ENCODE results near the gene LRCH1.

The LRCH1 gene

DNA sequence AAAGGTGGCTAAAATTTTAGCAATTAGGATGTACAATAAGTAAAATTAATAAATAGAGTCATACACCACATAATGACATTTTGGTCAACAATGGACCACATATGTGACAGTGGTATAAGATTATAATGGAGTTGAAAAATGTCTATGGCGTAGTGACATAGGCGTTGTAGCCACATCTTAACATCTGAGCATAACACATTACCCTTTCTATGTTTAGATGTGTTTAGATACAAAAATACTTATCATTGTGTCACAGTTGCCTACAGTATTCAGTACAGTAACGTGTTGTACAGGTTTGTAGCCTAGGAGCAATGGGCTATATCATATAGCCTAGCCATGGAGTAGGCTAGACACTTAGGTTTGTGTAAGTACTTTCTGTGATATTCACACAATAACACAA lies 111.2 kb downstream of the LRCH1 start:
- no peak for DNase-seq (ENCODE audit: low read depth in 2 of 2)

DNA sequence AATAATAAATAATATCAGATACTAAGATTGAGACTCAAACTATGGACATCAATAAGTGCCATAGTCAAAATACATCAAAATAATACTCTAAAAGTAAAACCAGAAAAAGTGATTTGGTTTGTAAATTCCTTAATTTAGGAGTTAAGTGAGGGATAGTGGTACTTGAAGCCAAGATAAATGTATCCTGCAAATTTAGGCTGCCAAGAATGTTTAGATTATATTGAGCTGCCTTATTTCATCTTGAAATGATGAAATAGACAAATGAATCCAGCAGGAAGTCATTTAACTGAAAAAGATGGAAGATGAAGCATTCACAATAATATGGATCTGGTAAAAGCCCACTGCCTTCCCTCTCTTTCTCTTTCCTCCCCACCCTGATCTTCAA lies 112.3 kb downstream of the LRCH1 start:
- no peak for DNase-seq (ENCODE audit: low read depth in 2 of 2)

DNA sequence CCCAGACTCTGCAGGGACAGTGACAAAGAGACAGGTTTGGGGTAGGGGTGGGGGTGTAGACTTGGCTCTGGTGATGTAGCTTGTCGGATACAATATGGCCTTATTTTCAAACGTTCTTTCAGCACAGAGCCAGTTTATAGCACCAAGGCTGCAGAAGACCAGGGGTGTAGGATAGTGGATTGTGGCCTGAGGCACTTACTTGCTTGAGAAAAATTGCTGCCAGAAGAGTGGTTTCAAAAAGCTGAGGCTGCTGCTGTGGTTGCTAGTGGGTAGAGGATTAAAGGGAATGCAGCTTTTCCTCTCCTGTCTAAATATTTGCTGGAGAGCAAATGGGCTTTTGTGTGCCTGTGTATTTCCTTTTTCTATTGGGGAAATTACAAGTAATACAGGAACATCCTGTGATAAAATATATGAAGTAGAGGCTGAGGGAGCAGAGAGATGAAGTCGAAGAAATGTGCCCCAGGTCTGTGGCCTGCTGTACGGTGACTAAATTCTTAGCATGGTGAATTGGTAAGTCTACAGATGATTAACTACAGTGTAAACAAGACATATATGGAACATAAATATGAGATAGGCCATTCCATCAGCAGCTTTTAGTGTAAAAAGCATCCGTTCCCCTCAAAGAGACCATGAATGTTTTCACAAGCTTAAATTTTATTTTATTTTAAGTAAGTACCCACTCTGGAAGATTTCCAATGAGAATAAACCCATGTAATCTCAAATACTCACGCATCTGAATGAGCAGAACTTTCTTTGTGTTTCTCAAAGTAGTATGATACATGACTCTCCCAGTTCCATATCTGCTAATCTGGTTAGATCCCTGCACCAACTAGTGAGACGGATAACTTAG lies 112.9 kb downstream of the LRCH1 start:
- no peak for DNase-seq (ENCODE audit: low read depth in 2 of 2)

DNA sequence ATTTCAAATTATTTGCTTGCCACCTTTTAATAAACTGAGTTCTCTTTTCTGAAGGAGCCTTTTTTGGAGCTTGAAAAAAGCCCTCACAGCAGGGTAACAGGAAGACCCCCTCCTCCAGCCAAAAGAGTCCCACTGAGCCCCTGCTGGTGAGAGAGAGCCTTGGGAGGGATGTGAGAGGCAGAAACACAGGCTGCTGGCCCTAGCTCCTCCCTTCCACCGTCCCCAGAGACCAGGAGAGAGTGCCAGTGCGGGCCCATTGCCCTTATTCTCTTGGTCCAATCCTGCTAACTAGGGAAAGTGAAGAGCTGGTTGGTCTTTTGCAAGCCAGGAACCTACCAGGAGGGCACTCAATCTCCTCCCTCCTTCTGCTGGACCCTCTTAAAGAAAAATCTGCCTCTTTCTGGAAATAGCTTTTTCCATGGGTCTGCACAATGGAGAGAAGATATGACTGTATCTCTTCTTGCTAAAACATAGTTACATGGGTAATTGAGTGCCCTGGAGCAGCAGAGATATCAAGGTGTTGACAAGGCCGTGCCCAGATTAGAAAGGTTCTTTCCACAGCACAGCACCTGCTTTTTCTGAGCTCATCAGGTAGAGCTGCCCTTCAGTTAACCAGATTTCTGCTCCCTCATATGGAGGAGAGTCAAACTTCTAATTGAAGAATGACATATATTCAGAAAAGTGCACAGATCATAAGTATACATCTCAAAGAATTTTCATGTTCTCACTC lies 113.9 kb downstream of the LRCH1 start:
- no peak for DNase-seq (ENCODE audit: low read depth in 2 of 2)

DNA sequence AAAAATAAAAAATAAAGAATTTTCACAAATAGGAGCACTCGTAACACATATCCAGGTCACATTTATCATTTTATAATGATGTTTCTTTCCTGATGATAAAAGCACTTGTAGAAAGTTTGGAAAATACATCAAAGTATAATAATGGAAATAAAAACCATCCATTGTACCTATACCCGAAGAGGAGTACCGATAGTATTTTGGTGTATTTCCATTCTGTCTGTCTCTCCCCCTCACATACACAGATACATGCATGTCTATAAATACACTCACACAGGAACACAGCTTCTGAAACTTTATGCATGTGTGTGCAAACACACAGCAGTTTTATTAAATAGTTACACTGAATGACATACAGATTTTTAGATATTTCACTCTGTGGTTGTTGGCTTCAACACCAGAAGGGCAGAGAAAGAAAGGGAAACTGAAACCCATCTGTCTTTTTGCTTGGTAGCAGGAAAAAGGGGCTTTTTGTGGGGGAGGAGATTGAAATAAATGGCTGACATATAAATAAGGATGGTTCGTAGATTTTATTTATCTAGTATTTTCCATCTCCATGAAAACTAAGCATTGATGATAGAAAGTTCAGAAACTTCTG lies 114.8 kb downstream of the LRCH1 start:
- DNase-seq (ENCODE audit: low read depth in 2 of 2): no peak

DNA sequence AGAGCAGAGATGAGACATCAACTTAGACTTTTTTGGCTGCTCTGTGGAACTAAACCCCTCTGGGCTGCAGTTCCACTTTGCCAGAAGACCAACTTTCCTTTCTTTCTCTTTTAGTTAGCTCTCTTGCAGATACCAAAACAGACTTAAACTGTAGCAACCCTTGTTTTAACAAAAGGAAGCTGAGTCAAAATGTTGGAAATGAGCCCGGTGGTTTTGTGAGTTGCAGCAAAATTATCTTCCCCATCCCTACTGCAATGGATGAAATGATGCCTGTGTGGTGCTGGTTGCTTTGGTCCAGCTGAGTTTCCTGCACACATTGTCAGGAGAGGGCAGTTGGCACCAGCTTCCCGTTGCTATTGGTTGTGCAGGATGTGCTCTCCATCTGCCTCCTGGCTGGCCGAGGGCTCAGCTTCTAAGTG lies 115.3 kb downstream of the LRCH1 start:
- no peak for DNase-seq (ENCODE audit: low read depth in 2 of 2)

DNA sequence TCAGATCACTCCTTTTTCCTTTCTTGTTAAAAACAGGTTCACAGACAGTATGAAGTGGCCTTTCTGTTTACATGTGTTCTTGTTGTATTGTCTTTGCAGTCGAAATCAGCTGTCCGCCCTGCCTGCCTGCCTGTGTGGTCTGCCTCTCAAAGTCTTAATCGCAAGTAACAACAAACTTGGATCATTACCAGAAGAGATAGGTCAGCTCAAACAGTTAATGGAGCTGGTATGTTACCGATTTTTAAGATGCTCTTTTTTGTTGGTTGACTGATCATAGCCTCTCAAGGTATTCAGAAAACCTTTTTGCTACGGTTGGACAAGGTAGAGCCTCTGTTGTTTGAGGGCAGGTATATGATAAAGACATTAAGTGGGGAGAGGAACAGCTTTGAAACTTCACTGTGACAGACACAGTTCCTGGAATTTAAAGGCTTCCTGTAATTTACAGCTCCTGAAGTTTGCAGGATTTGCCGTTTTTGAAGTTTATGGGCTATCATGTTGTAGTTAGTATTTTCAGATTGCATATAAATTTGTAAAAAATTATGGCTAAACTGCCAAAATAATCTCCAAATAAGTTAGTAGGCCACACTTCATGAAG lies 116.1 kb downstream of the LRCH1 start:
- no peak for DNase-seq (ENCODE audit: low read depth in 2 of 2)

DNA sequence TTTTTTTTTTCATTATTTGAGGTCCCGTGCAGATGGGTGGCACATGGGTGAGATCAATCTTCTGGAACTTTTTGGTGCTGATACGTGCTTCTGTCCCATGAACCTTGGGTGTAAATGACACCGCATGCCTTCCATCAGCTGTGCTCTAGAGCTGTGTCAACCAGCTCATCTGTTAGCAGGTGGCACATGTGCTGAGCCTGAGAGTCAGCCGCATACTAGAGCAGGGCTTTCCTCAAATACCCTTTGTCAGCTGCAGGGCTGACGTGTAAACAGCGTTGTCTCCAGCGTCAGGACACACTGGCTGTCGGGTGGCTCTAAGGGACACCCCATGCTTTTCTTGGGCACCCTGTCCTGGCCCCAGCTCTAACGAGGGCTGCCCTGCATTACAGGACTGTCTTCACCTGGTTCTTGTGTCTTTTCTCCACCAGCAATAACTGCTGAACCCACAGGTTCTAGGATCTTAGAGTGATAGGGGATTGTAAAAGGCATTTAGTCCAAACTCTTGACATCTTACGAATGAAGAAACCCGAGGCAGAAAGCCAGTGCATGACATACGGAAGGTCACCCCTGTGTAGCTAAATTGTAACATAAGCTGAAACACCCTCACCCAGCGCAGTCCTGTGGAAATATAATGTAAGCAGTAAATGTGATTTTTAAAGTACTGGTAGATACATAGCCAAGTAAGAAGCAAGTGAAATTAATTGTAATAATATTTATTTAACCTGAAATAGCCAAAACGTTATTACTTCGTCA lies 119.5 kb downstream of the LRCH1 start:
- no peak for DNase-seq (ENCODE audit: low read depth in 2 of 2)

DNA sequence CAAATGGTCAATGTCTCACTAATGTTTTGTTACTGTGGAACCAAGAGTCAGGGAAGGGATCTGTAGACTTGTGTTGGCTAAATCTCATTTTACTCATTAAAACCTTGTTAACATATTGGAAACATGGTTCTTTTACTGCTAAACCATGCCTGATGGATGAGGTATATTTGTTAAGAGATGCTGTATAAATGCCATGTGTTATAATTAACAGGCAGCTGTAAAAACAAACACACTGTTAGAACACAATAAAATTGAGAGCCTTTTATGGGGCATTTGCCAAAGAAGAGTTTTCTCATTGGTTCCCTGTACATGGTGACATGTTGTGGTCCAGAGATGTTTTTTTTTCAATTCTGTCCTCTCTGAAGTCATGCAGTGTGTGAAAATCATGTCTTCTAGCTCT lies 122.0 kb downstream of the LRCH1 start:
- DNase-seq (ENCODE audit: low read depth in 2 of 2): no peak

DNA sequence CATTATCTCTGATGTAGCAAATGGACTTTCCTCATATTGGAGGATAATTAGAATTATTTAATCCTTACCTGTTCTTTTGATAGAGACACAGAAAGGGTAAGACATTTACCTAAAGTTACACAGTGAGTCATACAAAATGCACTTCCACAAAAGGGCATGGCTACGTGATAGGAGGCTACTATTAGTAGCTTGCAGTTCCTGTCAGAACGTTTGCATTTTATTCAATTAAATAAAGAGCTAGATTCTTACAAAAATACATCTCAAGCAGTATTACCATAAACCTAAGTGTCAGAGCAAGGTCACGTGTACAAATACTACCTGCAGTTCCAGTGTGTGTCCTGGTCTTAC lies 123.4 kb downstream of the LRCH1 start:
- no peak for DNase-seq (ENCODE audit: low read depth in 2 of 2)

DNA sequence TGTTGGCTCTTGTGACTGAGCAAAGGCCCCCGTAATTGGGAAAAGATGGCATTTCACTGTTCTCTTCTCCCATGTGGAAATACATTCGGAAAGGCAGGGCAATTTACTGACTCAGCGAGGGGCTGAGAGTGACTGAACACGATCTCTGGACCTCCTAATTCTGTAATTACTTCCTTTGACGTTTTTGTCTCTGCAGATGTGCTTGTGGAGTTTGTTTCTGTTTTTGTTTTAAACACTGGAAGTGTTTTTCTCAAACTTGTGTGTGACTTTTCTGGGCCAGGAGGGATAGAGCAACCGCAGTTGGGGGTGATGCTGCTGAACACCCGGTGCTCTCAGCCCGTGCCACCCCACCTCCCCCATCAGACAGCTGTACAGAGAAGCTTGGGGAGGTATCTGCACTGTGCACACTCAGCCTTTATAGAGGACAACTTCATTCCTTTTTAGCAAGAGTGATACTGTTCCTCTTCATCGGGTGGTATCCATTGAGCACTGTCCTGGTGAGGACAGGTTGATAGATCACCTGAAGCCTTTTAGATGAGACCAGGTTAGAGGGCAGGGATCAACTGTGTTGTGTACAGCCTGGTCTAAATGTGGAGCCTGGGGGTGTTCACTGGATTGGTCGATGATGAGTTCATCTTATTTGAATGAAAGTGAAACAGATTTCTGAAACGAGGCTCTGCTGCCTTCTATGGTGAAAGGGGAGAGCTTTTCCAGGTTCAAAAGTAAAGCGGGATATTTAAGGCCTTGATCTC lies 126.6 kb downstream of the LRCH1 start:
- peak in 1 of 2 donors; percentile 21 for DNase-seq (ENCODE audit: low read depth in 2 of 2)

DNA sequence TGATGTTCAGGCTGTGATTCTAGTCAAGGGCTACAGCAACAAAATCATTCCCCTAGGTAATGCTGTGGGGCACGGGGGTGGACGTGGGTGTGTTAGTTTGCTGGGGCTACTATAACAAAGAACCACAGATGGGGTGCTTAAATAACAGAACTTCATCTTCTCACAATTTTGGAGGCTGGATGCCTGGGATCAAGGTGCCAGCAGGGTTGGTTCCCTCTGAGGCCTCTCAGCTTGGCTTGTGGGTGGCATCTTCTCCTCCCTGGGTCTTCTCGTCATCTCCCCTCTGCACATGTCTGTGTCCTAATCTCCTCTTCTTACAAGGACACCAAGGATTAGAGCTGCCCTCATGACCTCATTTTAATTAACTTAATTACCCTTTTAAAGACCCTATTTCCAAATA lies 129.0 kb downstream of the LRCH1 start:
- DNase-seq (ENCODE audit: low read depth in 2 of 2): no peak

DNA sequence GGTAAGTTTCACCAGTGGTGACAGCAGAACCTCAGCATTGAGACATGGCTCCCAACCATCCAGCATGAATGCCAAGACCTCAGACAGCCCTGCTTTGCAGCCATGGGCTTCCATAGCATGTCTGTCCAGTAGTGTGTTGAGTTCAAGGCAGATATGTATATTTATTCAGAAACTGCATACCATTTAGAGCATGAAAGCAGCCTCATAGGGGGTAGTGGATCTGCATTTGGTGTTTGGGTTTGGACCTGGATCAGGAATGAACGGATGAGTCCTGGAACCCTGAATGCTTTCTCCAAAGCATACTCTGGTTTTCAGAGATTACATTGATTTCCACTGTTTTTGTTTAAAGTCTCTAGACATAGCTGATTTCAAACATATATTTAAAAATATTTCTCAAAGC lies 129.7 kb downstream of the LRCH1 start:
- no peak for DNase-seq (ENCODE audit: low read depth in 2 of 2)

DNA sequence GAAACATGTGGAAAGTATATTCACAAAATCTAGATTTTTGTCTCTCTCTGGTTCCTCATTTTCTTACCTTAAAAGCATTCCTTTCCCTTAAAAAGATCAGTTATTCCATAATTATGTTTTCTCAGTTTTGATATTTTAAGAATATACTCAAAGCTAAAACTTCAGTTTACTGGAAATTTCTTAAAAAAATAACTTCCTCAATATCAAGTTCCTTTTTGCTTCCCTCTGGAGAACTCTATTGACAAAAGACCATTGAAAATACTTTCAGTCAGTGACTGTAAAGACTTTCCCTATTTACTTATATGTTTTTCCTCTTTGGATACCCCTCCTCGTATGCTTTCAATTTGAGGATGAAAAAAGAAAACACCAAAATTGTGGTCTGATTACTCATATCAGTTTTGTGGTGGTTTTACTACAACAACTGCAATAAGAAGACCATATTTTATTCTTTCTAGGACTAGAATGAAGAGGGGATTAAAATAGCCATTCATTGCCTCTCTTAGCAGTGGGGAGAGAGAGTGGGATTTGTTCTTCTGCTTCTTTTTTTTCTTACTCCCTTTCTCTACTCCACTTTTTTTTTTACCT lies 130.8 kb downstream of the LRCH1 start:
- DNase-seq (ENCODE audit: low read depth in 2 of 2): no peak

DNA sequence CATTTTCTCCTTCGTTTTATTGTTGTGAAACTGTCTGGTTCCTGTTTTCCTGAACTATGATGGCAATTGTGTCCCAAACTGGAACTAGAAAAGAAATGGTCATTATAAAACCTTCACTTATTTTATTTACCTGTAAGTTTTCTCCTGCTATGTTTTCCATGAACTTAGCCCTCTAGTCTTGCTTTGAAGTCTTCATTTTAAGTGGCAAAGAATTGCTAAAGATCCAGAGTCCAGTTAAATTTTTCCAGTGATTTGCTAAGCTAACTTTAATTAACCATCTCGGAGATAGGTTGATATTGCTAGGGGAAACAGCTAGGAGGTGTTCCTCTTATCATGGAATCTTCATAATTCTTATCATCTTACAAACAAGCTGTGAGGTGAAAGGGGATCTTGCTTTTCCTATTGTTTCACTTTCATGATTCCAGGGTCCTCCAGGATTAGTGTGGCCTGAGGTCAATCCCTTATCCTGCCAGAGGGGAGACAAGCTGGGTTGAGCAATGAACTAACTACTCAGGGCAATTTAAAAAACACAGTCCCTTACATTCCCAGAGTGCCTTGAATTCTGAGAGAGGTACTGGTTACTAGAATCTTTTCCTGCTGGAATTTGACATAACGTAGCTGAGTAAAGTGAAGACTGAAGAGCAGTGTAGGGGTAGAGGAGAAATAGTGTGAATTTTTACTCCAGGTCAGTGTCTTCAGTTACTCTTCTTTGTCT lies 131.5 kb downstream of the LRCH1 start:
- DNase-seq (ENCODE audit: low read depth in 2 of 2): no peak

DNA sequence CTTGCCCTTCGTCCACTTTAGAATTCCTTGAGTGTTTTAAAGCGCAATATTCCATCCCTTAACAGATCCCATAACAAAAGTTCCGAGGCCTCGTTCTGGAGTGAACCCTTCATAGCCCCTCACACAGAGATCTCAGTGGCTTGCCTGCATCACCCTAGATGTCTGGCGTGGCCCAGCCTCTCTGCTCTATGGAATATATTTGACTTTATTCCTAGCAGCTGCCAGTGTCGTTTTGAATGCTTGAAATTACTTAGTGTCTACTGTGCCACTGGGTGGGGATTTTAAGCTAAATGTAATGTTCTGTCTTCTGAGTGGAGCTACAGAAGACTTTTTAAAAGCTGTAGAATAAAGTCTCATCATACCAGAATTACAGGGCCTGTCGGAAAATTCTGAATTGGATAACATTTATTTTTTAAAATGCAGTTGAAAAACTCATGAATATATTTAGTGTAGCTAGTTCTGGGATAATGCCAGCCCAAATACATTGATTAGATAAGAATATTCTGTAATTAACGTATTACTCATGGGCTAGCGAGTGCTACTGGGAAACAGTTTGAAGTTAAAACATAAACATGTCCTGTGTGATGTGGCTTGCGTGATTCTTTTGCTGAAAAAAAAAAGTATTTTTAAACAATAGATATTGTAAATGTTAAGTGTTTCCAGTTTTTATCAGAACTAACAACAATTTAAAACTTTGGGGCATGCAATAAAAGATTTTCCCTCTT lies 132.2 kb downstream of the LRCH1 start:
- DNase-seq (ENCODE audit: low read depth in 2 of 2): no peak

DNA sequence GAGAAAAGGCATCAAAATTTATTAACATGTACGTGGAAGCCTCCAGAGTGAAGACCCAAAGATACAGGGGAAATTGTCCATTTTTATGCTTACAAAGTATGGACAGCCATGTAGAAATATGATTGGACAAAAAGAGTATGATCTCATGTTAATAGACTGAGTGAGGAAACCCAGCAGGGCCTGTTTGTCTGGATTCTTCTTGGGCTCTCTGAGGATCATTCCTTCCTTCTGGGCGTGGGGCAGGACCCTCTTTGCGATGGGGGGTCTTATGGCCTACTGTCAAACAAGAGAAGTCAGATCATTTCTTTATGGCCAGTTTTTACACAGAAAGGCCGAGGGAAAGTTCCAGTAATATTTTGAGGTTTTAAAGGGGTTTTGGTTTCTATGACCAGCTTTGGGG lies 133.2 kb downstream of the LRCH1 start:
- no peak for DNase-seq (ENCODE audit: low read depth in 2 of 2)

DNA sequence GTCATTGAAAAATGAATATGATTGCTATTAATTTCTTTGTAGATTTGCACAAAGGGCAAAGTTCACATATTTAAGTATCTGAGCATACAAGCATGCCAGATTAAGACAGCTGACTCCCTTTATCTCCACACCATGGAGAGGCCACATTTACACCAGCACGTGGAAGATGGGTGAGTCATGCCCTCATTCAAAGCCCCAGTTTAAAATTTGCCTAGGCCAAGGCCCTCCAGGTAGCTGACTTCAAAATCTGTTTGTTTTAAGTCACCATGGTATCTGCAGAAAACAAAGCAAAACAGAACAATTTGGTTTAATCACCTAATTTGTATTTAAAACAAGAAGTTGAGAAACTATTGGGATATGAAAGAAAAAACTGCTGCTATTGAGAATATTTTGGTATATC lies 134.8 kb downstream of the LRCH1 start:
- DNase-seq (ENCODE audit: low read depth in 2 of 2): peak in 1 of 2 donors; percentile 12

DNA sequence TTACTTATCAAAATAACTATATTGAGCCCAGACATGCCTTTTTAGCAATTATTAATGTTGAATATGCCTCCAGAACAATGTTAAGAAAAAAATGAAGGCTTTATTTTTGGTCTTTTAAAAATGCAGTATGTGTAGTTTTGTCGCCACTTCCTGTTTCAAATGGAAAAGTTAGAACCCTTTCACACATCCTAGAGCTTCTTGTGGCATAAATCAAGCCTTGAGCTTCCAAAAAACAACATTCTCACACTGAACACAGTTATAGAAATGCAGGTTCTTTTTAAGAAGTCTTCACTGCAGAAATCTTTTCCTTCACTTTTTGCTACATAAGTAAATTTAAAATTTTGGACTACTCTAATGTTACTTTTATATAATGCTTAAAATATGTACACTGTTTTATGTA lies 135.3 kb downstream of the LRCH1 start:
- no peak for DNase-seq (ENCODE audit: low read depth in 2 of 2)

Measured in stimulated activated CD8-positive, alpha-beta memory T cell treated with anti-CD3 and anti-CD28 coated beads, Interleukin-7, amount 100 ng/mL, for 4 hours (primary cell).